ENCODE measurements around the gene SH3BGRL3. TPM values are rescaled to one million over a fixed set of nuclear protein-coding genes. Genes with fewer than 3 reads are reported as not detected.

Gene SH3BGRL3
- total and polyA plus RNA-seq, 4 donors, result 17.2 to 437 (median 333) TPM

- Histone ChIP-seq H3K9ac (ENCODE audit: insufficient read depth in 1 of 2, low read length in 2 of 2) (no peak overlapping the region), H3K36me3 (ENCODE audit: control insufficient read depth in 4 of 4, insufficient read depth in 4 of 4, low read length in 4 of 4) (peaks cover 0 to 8% (median 4%) of the 10 kb centered on the region in 4 donors), H3K27ac (ENCODE audit: low read depth in 1 of 2, low read length in 1 of 2) (no peak overlapping the region), H3K4me3 (no peak overlapping the region), H3K4me1 (ENCODE audit: control insufficient read depth in 5 of 5, insufficient read depth in 5 of 5, low read length in 5 of 5) (peaks cover 0 to 3% (median 0%) of the 10 kb centered on the region in 5 donors), H3K27me3 (ENCODE audit: control insufficient read depth in 3 of 3, insufficient read depth in 3 of 3, low read length in 2 of 3) (no peaks in the 10 kb centered on the region), H3K9me3 (ENCODE audit: control insufficient read depth in 4 of 4, insufficient read depth in 3 of 4, low read length in 3 of 4) (peaks cover 0 to 2% (median 0%) of the 10 kb centered on the region in 4 donors)
- DNase-seq (no peak), ATAC-seq (ENCODE audit: insufficient read depth, low FRiP score) (no peak)
- no peak for TF ChIP-seq CTCF (IDR thresholded peaks at IDR 0.05; ENCODE audit: control extremely low read depth, extremely low read depth)
- 80 to 84% methylated on average over 7 of the region's 7 CpGs for WGBS, 2 donors
Observed at GRCh38 chr1:26252718-26253117, 27.2 kb upstream of the SH3BGRL3 start.

GRCh38 chr1:26254404-26254803 is 25.5 kb upstream of the SH3BGRL3 start:
- Histone ChIP-seq H3K27ac (ENCODE audit: low read depth in 1 of 2, low read length in 1 of 2) (peak overlapping the region in 1 of 2 donors; percentile 54), H3K4me1 (ENCODE audit: control insufficient read depth in 5 of 5, insufficient read depth in 5 of 5, low read length in 5 of 5) (peaks cover 0 to 4% (median 0%) of the 10 kb centered on the region in 5 donors), H3K9me3 (ENCODE audit: control insufficient read depth in 4 of 4, insufficient read depth in 3 of 4, low read length in 3 of 4) (peaks cover 0 to 2% (median 0%) of the 10 kb centered on the region in 4 donors), H3K36me3 (ENCODE audit: control insufficient read depth in 4 of 4, insufficient read depth in 4 of 4, low read length in 4 of 4) (peaks cover 0 to 13% (median 5%) of the 10 kb centered on the region in 4 donors), H3K4me3 (no peak overlapping the region), H3K27me3 (ENCODE audit: control insufficient read depth in 3 of 3, insufficient read depth in 3 of 3, low read length in 2 of 3) (no peaks in the 10 kb centered on the region), H3K9ac (ENCODE audit: insufficient read depth in 1 of 2, low read length in 2 of 2) (peak overlapping the region in 1 of 2 donors; percentile 13)
- peak in 1 of 3 donors; percentile 46 for DNase-seq
- TF ChIP-seq CTCF (IDR thresholded peaks at IDR 0.05; ENCODE audit: control extremely low read depth, extremely low read depth), result no peak
- no peak for ATAC-seq (ENCODE audit: insufficient read depth, low FRiP score)
- 76 to 87% methylated on average over 3 of the region's 3 CpGs for WGBS, 2 donors

- Histone ChIP-seq H3K4me1 (ENCODE audit: control insufficient read depth in 5 of 5, insufficient read depth in 5 of 5, low read length in 5 of 5) (peaks cover 0 to 4% (median 0%) of the 10 kb centered on the region in 5 donors), H3K36me3 (ENCODE audit: control insufficient read depth in 4 of 4, insufficient read depth in 4 of 4, low read length in 4 of 4) (peaks cover 0 to 17% (median 8%) of the 10 kb centered on the region in 4 donors), H3K27me3 (ENCODE audit: control insufficient read depth in 3 of 3, insufficient read depth in 3 of 3, low read length in 2 of 3) (no peaks in the 10 kb centered on the region), H3K9me3 (ENCODE audit: control insufficient read depth in 4 of 4, insufficient read depth in 3 of 4, low read length in 3 of 4) (peaks cover 0 to 2% (median 0%) of the 10 kb centered on the region in 4 donors), H3K4me3 (no peak overlapping the region), H3K9ac (ENCODE audit: insufficient read depth in 1 of 2, low read length in 2 of 2) (no peak overlapping the region), H3K27ac (ENCODE audit: low read depth in 1 of 2, low read length in 1 of 2) (peak overlapping the region in 1 of 2 donors; percentile 37)
- ATAC-seq (ENCODE audit: insufficient read depth, low FRiP score) (no peak), DNase-seq (no peak)
- 95 to 97% methylated on average over 2 of the region's 2 CpGs for WGBS, 2 donors
- TF ChIP-seq CTCF (IDR thresholded peaks at IDR 0.05; ENCODE audit: control extremely low read depth, extremely low read depth), result no peak
Observed at GRCh38 chr1:26257222-26257621, 22.7 kb upstream of the SH3BGRL3 start.

- peaks cover 0 to 2% (median 0%) of the 10 kb centered on the region in 4 donors for H3K9me3 ChIP-seq (ENCODE audit: control insufficient read depth in 4 of 4, insufficient read depth in 3 of 4, low read length in 3 of 4)
- 79 to 81% methylated on average over 2 of the region's 2 CpGs for WGBS, 2 donors
- peaks cover 0 to 20% (median 10%) of the 10 kb centered on the region in 4 donors for H3K36me3 ChIP-seq (ENCODE audit: control insufficient read depth in 4 of 4, insufficient read depth in 4 of 4, low read length in 4 of 4)
- DNase-seq, result no peak
- no peak for TF ChIP-seq CTCF (IDR thresholded peaks at IDR 0.05; ENCODE audit: control extremely low read depth, extremely low read depth)
- no peaks in the 10 kb centered on the region for H3K27me3 ChIP-seq (ENCODE audit: control insufficient read depth in 3 of 3, insufficient read depth in 3 of 3, low read length in 2 of 3)
- H3K4me3 ChIP-seq, result no peak overlapping the region
- no peak overlapping the region for H3K9ac ChIP-seq (ENCODE audit: insufficient read depth in 1 of 2, low read length in 2 of 2)
- H3K4me1 ChIP-seq (ENCODE audit: control insufficient read depth in 5 of 5, insufficient read depth in 5 of 5, low read length in 5 of 5), result peaks cover 0 to 4% (median 0%) of the 10 kb centered on the region in 5 donors
- no peak for ATAC-seq (ENCODE audit: insufficient read depth, low FRiP score)
- H3K27ac ChIP-seq (ENCODE audit: low read depth in 1 of 2, low read length in 1 of 2), result no peak overlapping the region
Observed at GRCh38 chr1:26259005-26259404, 20.9 kb upstream of the SH3BGRL3 start.

Measured in lung (tissue), 12 donors.